ENCODE data around the gene POLR3GL.
"Not testable (repeated sequence)": the region's sequence is repeated elsewhere in the genome, so short reads cannot be mapped to it uniquely, and the experiment has no call there.

POLR3GL gene

DNA sequence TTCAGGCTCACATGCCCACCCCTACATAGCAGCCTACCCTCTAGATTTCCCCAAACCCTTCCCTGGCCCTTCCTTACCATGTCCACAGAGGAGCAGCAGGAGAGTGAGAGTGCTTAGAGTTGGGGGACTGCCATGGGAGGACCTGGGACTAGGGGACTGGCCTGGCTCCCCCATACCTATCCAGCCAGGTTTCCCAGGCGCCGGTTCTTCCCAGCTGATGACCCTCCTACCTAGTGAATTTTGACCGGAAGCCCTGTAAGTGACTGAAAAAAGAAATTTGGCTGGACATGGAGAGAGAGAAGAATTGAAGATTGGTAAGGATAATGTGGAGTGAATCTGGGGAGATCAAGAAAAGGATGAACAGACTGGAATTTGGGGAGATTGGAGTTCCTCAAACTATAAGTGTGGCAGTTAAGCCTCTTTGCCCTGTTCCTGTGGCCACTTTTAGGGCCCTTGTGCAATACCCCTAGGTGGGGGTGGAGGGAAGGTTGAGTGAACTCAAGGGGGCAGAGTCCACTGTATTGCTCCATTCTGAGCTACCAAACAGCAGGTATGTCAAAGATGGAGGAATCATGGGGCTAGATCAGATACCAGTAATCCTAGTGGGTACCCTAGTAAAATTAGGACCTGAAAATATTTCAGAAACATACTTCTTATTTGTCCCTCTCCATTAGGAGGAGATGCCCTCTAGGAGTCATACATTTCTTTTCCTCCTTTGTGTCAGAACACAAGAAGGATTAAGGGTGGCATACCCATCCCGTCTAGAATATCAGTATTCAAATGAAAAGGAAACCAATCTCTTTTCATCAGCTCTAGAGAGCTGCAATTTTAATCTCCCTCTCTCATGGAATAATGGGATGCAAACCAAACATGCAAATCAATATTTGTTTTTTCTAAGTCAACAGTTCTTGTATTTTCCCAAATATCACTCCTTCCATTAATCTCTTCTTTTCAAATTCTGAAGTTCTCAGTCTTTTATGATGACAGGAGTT lies 55.9 kb downstream of the POLR3GL start:
- no peak for DNase-seq (ENCODE audit: low read depth in 2 of 2)

DNA sequence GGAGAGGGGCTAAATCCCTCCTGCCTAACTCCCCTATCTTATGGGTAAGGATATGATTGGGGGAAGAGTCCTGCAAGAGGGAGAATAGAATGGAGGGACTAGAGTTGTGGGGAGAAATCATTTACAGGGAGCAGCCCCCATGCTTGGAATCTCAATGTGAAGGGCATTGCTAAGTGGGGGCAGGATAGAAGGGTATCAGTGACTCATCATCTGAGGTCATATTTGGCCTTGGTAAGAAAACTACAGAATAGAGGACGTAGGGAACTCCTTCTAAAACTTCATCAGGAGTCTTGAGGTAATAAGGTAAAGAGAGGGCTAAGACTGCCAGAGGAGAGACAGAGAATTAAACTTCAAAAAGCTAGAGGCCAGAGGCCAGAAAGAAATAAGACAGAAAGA lies 56.6 kb downstream of the POLR3GL start:
- no peak for DNase-seq (ENCODE audit: low read depth in 2 of 2)

DNA sequence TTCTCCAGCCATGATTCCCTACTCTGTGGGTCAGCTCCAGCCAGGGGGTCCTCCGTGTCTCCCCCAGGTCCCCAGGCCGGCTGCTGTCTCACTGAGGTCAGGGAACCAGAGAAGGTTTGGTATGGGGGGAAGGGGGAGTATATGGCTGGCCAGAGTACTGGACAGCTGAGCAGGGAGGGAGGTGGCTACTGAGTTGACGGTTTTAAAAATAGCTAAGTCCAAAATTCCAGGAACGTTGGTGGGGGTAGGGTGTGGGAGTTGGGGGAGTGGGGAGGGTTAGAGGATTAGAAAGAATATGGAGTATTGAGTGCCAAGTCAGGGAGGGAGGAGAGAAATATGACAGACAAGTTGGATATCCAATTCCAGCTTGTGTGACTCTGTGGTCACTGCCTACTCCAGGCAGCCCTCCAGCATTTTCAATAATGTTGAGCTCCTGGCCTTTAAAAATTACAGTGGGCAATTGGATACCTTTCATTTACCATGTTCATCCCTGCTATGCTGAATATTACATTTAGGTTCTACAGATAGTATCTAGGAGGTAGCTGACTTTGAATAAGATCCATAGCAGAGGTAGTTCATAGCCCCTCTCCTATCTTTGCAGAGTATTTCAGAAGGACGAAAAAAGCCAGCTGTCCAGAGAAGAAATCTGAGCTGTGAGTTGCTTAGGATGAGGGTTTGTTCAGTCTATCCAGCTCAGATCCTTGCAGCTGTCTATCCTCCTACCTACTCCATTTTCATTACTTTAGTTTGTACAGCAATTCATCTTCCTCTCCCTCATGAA lies 57.3 kb downstream of the POLR3GL start, which contains the start of gene HJV:
Gene HJV (minus strand): TSS at position 114 of the 781 bp plus-strand sequence. CDS start 1,504 bp downstream, outside the sequence.
- DNase-seq (ENCODE audit: low read depth in 2 of 2), result no peak

- DNase-seq (ENCODE audit: low read depth in 2 of 2), result no peak
Measured at GRCh38 chr1:146022403-146023127, 58.1 kb downstream of the POLR3GL start.

- DNase-seq (ENCODE audit: low read depth in 2 of 2), result not testable (repeated sequence)
Measured at GRCh38 chr1:146025787-146026495, 61.5 kb downstream of the POLR3GL start.

DNA sequence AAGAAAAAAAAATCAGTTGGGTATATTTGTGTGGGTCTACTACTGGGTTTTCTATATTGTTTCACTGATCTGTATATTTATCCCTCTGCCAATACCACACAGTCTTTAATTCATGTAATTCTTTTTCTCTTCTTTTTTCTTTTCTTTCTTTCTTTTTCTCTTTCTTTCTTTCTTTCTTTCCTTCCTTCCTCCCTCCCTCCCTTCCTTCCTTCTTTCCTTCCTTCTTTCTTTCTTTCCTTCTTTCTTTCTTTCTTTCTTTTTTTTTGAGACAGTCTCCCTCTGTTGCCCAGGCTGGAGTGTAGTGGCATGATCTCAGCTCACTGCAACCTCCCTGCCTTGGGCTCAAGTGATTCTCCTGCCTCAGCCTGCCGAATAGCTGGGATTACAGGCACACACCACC lies 62.2 kb downstream of the POLR3GL start:
- DNase-seq (ENCODE audit: low read depth in 2 of 2), result not testable (repeated sequence)
